H1 (cell line): Measurements from ENCODE around the gene LRRC74B. TPM values are rescaled to one million over a fixed set of nuclear protein-coding genes. Genes with fewer than 3 reads are reported as not detected.

Source experiments
- CTCF ChIA-PET: fragments of 300-600 bp; sonication (Branson Sonifier 250); formaldehyde crosslinking; loops from one replicate; lab custom pipeline; 2021; ENCODE audit not compliant: partially characterized antibody; lab: Charles Lee
- POLR2A ChIA-PET: fragments of 300-600 bp; sonication (Branson Sonifier 250); formaldehyde crosslinking; loops from one replicate; lab custom pipeline; 2021; ENCODE audit warnings: inconsistent platforms; ENCODE audit not compliant: partially characterized antibody; lab: Charles Lee
- DNase-seq, 2 experiments: peaks; one replicate each; pipeline versions ENCODE4 v3.0.0 to v3.0.0-alpha.2; 2010 to 2022; ENCODE audit warnings: low spot score in 2 of 2, low read depth in 1 of 2, mixed read lengths in 1 of 2
- FAIRE-seq: peaks from 2 replicates; lab custom pipeline; 2011; peaks lifted over from hg19 to GRCh38; lab: Jason Lieb, UNC
- H2AFZ ChIP-seq: 2 replicates; pipeline ENCODE4 v1.8.1; 2012; ENCODE audit warnings: low read length, inconsistent platforms
- H2AK5ac ChIP-seq: 2 replicates; pipeline ENCODE4 v1.6.1; 2013; ENCODE audit warnings: low read depth, low read length
- H2BK120ac ChIP-seq: replicated peaks from 2 replicates; pipeline ENCODE3; 2013; ENCODE audit warnings: low read depth, low read length, inconsistent platforms
- H2BK12ac ChIP-seq: 2 replicates; pipeline ENCODE4 v1.6.1; 2013; ENCODE audit warnings: low read depth, low read length
- H2BK15ac ChIP-seq: 2 replicates; pipeline ENCODE4 v1.6.1; 2013; ENCODE audit warnings: low read length
- H2BK20ac ChIP-seq: 2 replicates; pipeline ENCODE4 v1.6.1; 2013; ENCODE audit warnings: low read length
- H2BK5ac ChIP-seq: 2 replicates; pipeline ENCODE4 v1.6.1; 2013; ENCODE audit warnings: low read depth, low read length
- H3K14ac ChIP-seq: 2 replicates; pipeline ENCODE4 v1.6.1; 2013; ENCODE audit warnings: inconsistent platforms; ENCODE audit not compliant: insufficient read length
- H3K18ac ChIP-seq: 2 replicates; pipeline ENCODE4 v1.6.1; 2013; ENCODE audit warnings: low read length; ENCODE audit errors: extremely low read depth
- H3K23ac ChIP-seq: 2 replicates; pipeline ENCODE4 v1.6.1; 2013; ENCODE audit warnings: inconsistent platforms; ENCODE audit not compliant: insufficient read length
- H3K23me2 ChIP-seq: 2 replicates; pipeline ENCODE4 v1.6.1; 2013; ENCODE audit warnings: low read depth, low read length
- H3K27ac ChIP-seq: 2 replicates; pipeline ENCODE4 v1.6.1; 2011; ENCODE audit warnings: low read depth, low read length, inconsistent platforms
- H3K27me3 ChIP-seq, 4 experiments: replicated peaks in 1 of 4; 1 replicate in 1 of 4; 2 replicates in 3 of 4; pipeline versions ENCODE4 v1.6.1 to v1.8.1; 2011 to 2013; ENCODE audit warnings: low read length in 3 of 4, mild to moderate bottlenecking in 3 of 4, inconsistent platforms in 2 of 4, mixed read lengths in 2 of 4, moderate library complexity in 1 of 4; ENCODE audit not compliant: control insufficient read depth in 3 of 4, insufficient read depth in 3 of 4; ENCODE audit errors: extremely low read depth in 1 of 4
- H3K36me3 ChIP-seq, 4 experiments: 2 replicates each; pipeline versions ENCODE4 v1.6.1 to v1.8.1; 2011 to 2013; ENCODE audit warnings: mild to moderate bottlenecking in 4 of 4, low read length in 3 of 4, moderate library complexity in 2 of 4, control low read depth in 1 of 4, inconsistent platforms in 1 of 4; ENCODE audit not compliant: insufficient read depth in 4 of 4, control insufficient read depth in 2 of 4
- H3K4ac ChIP-seq: replicated peaks from 2 replicates; pipeline ENCODE3; 2013; ENCODE audit warnings: low read length, low read depth, mixed read lengths, inconsistent platforms; ENCODE audit not compliant: insufficient read length
- H3K4me1 ChIP-seq, 4 experiments: replicated peaks in 1 of 4; 1 replicate in 1 of 4; 2 replicates in 3 of 4; pipeline versions ENCODE4 v1.6.1 to v1.8.1; 2011 to 2013; ENCODE audit warnings: low read length in 3 of 4, inconsistent platforms in 2 of 4, mixed read lengths in 1 of 4; ENCODE audit not compliant: insufficient read depth in 4 of 4, control insufficient read depth in 3 of 4
- H3K4me2 ChIP-seq, 2 experiments: 2 replicates each; pipeline versions ENCODE4 v1.6.1 to v1.8.1; 2011 to 2013; ENCODE audit warnings: low read depth in 2 of 2, low read length in 2 of 2, control low read depth in 1 of 2, inconsistent platforms in 1 of 2, mild to moderate bottlenecking in 1 of 2; ENCODE audit not compliant: insufficient read depth in 1 of 2
- H3K4me3 ChIP-seq, 4 experiments: fragments of 200-600, 300-600 bp in 1 of 4; sonication (generic), shearing (Covaris generic), sonication (Bioruptor Twin) in 1 of 4; 2 replicates each; pipeline versions ENCODE4 v1.5.1 to v1.8.1; 2011 to 2016; ENCODE audit warnings: low read length in 4 of 4, low read depth in 3 of 4, control low read depth in 2 of 4, inconsistent platforms in 2 of 4, mild to moderate bottlenecking in 2 of 4, mixed read lengths in 1 of 4, moderate library complexity in 1 of 4; ENCODE audit not compliant: insufficient read depth in 2 of 4; ENCODE audit errors: extremely low read depth in 1 of 4
- H3K56ac ChIP-seq: replicated peaks from 2 replicates; pipeline ENCODE3; 2013; ENCODE audit warnings: low read depth, mild to moderate bottlenecking, mixed read lengths, low read length, inconsistent platforms; ENCODE audit not compliant: insufficient read length
- H3K79me1 ChIP-seq: 2 replicates; pipeline ENCODE4 v1.6.1; 2013; ENCODE audit warnings: low read depth, low read length, control low read depth
- H3K79me2 ChIP-seq, 2 experiments: 2 replicates each; pipeline versions ENCODE4 v1.6.1 to v1.8.1; 2012 to 2013; ENCODE audit warnings: low read length in 2 of 2, mild to moderate bottlenecking in 2 of 2, inconsistent platforms in 1 of 2; ENCODE audit not compliant: insufficient read depth in 2 of 2, control insufficient read depth in 1 of 2
- H3K9ac ChIP-seq, 4 experiments: replicated peaks in 1 of 4; 1 replicate in 1 of 4; 2 replicates in 3 of 4; pipeline versions ENCODE4 v1.6.1 to v1.8.1; 2011 to 2013; ENCODE audit warnings: low read depth in 3 of 4, low read length in 3 of 4, control low read depth in 2 of 4, mild to moderate bottlenecking in 2 of 4, moderate library complexity in 2 of 4, inconsistent platforms in 1 of 4; ENCODE audit errors: extremely low read depth in 1 of 4
- H3K9me3 ChIP-seq, 2 experiments: 2 replicates each; pipeline versions ENCODE4 v1.6.1 to v1.8.1; 2012 to 2013; ENCODE audit warnings: mild to moderate bottlenecking in 2 of 2, moderate library complexity in 2 of 2, control low read depth in 1 of 2, inconsistent platforms in 1 of 2, low read depth in 1 of 2, low read length in 1 of 2, mixed read lengths in 1 of 2; ENCODE audit not compliant: insufficient read depth in 2 of 2
- H4K20me1 ChIP-seq, 2 experiments: replicated peaks in 1 of 2; 2 replicates each; pipeline versions ENCODE3 to v1.8.1; 2011 to 2013; ENCODE audit warnings: inconsistent platforms in 2 of 2, low read length in 2 of 2, mild to moderate bottlenecking in 1 of 2; ENCODE audit not compliant: insufficient read depth in 2 of 2, control insufficient read depth in 1 of 2
- H4K5ac ChIP-seq: 2 replicates; pipeline ENCODE4 v1.6.1; 2013; ENCODE audit warnings: low read length, low read depth, mixed read lengths, inconsistent platforms; ENCODE audit not compliant: insufficient read length
- H4K8ac ChIP-seq: 2 replicates; pipeline ENCODE4 v1.8.0; 2013; ENCODE audit warnings: mild to moderate bottlenecking, moderate library complexity, low read length, inconsistent platforms; ENCODE audit not compliant: insufficient read depth; ENCODE audit errors: extremely low read depth
- H4K91ac ChIP-seq: replicated peaks from 2 replicates; pipeline ENCODE3; 2013; ENCODE audit warnings: low read length, mixed read lengths, inconsistent platforms; ENCODE audit not compliant: insufficient read length
- POLR2A ChIP-seq, 2 experiments: IDR thresholded peaks; 1 replicate in 1 of 2; 2 replicates in 1 of 2; pipeline ENCODE4 v1.6.1; 2011; ENCODE audit warnings: low read depth in 2 of 2, low read length in 2 of 2, mild to moderate bottlenecking in 2 of 2; ENCODE audit errors: control extremely low read depth in 1 of 2
- WGBS, 2 experiments: shearing (Covaris generic) in 1 of 2; methylation state at CpG; one replicate each; pipeline versions ENCODE4 v1.1.6 to v1.1.7; 2013 to 2015; ENCODE audit warnings: low lambda C conversion rate in 2 of 2, mixed read lengths in 2 of 2, inconsistent platforms in 1 of 2, low coverage in 1 of 2, missing lambda C conversion rate in 1 of 2; ENCODE audit not compliant: insufficient replicate concordance in 2 of 2, insufficient coverage in 1 of 2, insufficient read length in 1 of 2; ENCODE audit errors: extremely low coverage in 1 of 2, missing lambda C conversion rate in 1 of 2; 5-methylcytosine and 5-hydroxymethylcytosine counted together
- polyA plus RNA-seq, 7 experiments: library from polyadenylated mRNA; depleted of rRNA in 3 of 7; stranded (reverse) in 5 of 7; unstranded in 2 of 7; fragments of >200 nt in 5 of 7; fragments of 200-250 nt in 2 of 7; gene quantifications; 1 replicate in 5 of 7; 2 replicates in 1 of 7; 4 replicates in 1 of 7; pipeline versions ENCODE4 v1.2.1 to v1.2.3, GENCODE V29; 2011 to 2013; ENCODE audit warnings: missing spikeins in 2 of 7, mixed read lengths in 2 of 7
- total RNA-seq: library from RNA; stranded (reverse); fragmentation: NEBNext Ultra II Directional; extraction: Animal tissue kit (Norgen Biotek cat#: 25700); gene quantifications from 2 replicates; pipeline ENCODE4 v1.2.1, GENCODE V29; 2021

LRRC74B gene
- total and polyA plus RNA-seq, 2 of the 8 experiments (the other 6 are each of a cell fraction or from before 2014, with no cell fraction given) = not detected

DNA sequence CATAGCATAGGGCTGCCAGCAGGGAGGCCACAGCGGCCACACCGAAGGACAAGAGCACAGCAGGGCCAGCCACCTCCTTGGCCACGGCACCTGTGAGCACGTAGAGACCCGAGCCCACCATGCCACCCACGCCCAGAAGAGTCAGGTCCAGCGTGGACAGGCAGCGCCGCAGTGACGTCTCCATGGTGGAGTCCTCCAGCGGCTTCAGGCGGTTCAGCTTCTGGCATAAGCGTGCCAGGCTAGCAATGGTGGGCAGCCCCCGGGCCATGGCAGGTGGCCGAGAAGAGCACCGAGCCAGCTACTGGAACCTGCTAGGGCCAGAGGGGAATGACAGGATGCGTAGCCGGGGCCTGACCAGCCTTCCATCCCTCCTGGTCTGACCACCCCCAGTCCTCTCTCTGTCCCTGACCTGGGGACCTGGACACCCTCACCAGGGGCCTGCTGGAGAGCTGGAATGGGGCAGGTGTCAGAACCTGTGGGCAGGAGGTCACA, 14.2 kb upstream of the LRRC74B start:
- no peak overlapping the region for H2BK20ac ChIP-seq
- no peak overlapping the region for H4K91ac ChIP-seq
- 0 out of 2 replicates have a peak overlapping the region, but pooled peaks have one; percentile 32 for H3K18ac ChIP-seq
- CTCF ChIA-PET = interaction anchor here (1.0 to 5.5 kb wide), 4 partner anchors 11 to 21 kb away, joined by 3 to 37 read pairs (median 4); partner anchors contain the start of gene P2RX6
- H4K20me1 ChIP-seq = no peaks in the 10 kb centered on the region
- H3K23me2 ChIP-seq = peaks cover 9% of the 10 kb centered on the region; the same call in 1 of the 2 replicates
- H3K56ac ChIP-seq = no peak overlapping the region
- TF ChIP-seq POLR2A (IDR thresholded peaks at IDR 0.05; ENCODE audit: control extremely low read depth in 1 of 2, low read depth in 2 of 2, low read length in 2 of 2) = no peak
- no peaks in the 10 kb centered on the region for H3K9me3 ChIP-seq
- POLR2A ChIA-PET = no interaction called here
- no peak overlapping the region for H4K5ac ChIP-seq
- peak overlapping the region; percentile 65 to 78 for H3K4me2 ChIP-seq
- no peak overlapping the region for H3K14ac ChIP-seq
- H4K8ac ChIP-seq = peak overlapping the region; percentile 51
- H3K79me2 ChIP-seq = no peaks in the 10 kb centered on the region
- H3K23ac ChIP-seq = no peak overlapping the region
- H2AFZ ChIP-seq = peak overlapping the region; percentile 41; the same call in 1 of the 2 replicates
- H3K4ac ChIP-seq = no peak overlapping the region
- no peak for DNase-seq
- H2AK5ac ChIP-seq = no peak overlapping the region
- H3K27me3 ChIP-seq = peaks cover 6 to 31% (median 26%) of the 10 kb centered on the region in 4 experiments
- H3K36me3 ChIP-seq = no peaks in the 10 kb centered on the region
- no peak overlapping the region for H2BK120ac ChIP-seq
- peak overlapping the region; percentile 45 to 70 (median 49); a peak in 5 of 8 replicates for H3K4me3 ChIP-seq
- H2BK15ac ChIP-seq = no peak overlapping the region; the same call in 1 of the 2 replicates
- H3K9ac ChIP-seq = no peak overlapping the region
- H3K79me1 ChIP-seq = no peaks in the 10 kb centered on the region
- no peak for FAIRE-seq
- H2BK5ac ChIP-seq = no peak overlapping the region
- H3K27ac ChIP-seq = no peak overlapping the region
- H2BK12ac ChIP-seq = no peak overlapping the region; the same call in 1 of the 2 replicates
- 87% methylated on average over 18 of the region's 18 CpGs; no CpG with 5 or more reads in 1 of the 2 experiments for WGBS, 2 experiments
- peaks cover 0 to 4% (median 2%) of the 10 kb centered on the region in 4 experiments; a peak in 3 of 7 replicates for H3K4me1 ChIP-seq
